NCI-H1092 (cell line): ENCODE data around the gene PRDM16.

Source experiments
- DNase-seq: peaks from one replicate; lab custom pipeline; 2025; lab: John Stamatoyannopoulos, UW

PRDM16 gene

DNA sequence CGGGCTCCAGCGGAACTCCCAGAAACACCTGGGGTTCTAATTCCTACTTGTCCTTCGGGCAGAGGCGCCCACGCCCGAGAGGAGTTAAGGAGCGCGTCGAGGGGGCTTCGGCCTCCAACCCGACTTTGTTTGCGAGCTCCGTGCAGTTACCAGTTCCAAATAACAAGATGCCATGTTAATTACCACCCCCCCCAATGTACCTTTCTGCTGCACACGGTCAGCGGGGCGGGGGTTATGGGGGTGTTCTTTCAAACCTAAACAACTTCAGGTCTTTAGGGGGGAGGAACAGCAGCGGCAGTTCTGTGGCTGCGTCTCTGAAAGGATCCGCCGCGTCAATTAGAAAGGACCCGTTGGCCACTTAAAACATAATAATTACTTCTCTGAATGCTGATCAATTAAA lies 114.8 kb downstream of the PRDM16 start:
- DNase-seq = no peak

DNA sequence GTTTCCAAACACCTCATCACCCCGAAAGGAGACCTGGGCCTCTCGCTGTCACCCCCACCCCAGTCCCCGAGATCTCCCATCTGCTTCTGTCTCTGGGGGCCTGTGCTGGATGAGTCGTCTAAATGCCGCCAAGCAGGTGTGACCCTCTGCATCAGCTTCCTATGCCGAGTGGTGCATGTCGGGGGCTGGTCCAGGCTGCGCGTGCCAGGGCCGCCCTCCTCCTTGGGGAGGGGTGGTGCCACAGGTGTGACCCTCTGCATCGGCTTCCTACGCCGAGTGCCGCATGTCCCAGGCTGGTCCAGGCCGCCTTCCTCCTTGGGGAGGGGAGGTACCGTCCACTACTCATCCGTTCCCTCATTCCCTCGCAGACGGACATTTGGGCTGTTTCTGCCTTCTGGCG lies 115.7 kb downstream of the PRDM16 start:
- no peak for DNase-seq

DNA sequence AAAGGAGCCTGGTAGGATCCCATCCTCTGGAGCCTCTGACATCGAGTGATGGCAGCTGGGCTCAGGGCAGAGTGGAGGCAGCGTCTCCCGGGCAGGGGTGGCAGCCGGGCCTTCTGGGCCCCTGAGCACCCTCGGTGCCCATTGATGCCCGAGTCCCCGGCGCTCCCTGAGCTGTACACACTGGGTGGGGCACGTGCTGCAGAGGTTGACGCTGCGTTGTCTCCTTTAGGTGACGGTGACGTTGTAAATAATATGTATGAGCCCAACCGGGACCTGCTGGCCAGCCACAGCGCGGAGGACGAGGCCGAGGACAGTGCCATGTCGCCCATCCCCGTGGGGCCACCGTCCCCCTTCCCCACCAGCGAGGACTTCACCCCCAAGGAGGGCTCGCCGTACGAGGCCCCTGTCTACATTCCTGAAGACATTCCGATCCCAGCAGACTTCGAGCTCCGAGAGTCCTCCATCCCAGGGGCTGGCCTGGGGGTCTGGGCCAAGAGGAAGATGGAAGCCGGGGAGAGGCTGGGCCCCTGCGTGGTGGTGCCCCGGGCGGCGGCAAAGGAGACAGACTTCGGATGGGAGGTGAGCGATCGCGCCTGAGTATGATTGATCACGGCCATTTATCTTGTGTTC lies 117.0 kb downstream of the PRDM16 start:
- no peak for DNase-seq

DNA sequence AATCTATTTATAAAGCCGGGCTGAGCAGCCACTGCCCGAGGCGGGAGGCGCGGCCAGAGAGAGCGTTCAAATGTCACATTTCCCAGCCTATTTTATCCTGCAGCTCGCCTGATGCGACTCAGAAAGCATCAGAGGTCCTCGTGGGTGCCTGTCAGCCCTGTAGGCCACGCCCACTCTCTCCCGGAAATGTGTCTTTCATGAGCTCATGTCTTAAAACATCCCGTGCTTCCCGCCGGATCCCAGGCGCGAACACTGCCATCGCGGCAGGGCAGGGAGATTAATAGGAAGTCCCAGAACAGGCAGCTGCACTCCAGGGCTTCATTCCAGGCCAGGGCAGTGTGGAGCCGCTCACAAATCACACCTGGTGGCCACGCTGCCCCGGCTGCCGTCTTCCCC lies 117.5 kb downstream of the PRDM16 start:
- DNase-seq = no peak

DNA sequence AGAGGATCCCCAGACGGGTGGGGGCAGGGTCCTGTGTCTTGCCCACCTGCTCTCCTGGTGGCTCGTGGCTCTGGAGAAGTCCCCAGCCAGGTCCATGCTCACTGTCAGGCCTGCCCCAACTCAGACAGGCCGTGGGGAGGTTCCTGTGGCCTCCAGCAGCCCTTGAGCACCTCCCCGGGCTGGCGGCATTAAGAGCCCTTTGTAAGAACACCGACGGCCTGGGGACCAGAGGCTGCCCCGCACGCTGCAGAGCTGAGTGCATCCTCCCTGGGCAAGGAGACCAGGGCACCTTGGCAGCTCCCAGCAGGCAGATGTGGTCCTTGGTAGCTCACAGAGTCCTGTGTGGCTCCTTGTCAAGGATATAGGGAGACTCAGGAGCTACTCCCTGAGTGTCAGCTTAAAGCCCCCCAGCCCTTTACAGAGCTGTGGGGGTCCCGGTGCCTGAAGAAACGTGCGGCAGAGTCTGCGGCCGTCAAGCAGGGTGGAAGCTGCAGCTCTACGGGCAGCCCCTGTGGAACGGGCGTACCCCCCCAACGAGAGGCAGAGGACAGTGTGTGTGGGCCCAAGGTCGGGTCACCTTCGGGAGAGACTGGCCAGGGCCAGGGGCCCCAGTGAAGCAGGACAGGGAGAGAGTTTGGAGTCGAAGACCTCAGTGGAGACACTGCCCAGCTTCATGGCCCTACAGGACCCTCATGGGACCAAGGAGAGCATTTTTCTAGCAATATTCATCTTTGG lies 118.6 kb downstream of the PRDM16 start:
- no peak for DNase-seq

DNA sequence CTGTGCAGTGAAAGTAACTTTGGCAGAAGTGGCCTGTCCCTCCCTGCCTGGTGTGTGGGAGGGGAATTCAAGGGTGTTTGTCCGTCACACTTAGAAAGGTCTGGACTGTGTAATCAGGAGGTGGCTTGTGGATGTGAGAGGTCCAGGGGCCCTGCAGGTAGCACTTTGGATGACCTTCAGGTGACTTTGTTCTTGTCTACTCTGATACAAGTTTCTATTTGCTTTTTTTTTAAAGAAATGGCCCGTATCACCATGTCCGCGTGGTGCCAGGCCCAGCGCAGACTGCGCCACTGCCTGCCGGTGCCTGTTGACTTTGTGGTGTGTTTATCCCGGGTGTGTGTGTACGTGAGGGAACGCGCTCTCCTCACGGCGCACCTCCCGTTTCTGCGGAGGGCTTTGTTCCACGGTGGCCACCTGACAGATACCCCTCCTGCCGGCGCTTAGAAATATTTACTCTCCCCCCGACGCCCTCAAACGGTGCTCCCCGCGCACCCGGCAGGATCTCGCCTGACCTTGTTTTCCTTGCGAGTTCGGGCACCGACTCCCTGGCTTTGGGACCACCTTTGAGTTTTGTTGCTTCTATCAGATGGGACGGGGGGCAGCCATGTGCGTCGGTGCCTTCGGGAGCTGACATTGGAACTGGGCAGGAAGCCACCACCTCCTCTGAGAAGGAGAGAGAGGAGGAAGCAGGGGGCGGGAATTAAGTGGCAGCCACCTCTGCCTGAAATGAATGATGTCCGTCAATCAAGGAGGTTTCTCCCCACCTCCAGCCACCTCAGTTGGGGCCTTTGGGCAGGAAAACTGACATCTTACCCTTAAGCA lies 119.4 kb downstream of the PRDM16 start:
- DNase-seq = no peak

DNA sequence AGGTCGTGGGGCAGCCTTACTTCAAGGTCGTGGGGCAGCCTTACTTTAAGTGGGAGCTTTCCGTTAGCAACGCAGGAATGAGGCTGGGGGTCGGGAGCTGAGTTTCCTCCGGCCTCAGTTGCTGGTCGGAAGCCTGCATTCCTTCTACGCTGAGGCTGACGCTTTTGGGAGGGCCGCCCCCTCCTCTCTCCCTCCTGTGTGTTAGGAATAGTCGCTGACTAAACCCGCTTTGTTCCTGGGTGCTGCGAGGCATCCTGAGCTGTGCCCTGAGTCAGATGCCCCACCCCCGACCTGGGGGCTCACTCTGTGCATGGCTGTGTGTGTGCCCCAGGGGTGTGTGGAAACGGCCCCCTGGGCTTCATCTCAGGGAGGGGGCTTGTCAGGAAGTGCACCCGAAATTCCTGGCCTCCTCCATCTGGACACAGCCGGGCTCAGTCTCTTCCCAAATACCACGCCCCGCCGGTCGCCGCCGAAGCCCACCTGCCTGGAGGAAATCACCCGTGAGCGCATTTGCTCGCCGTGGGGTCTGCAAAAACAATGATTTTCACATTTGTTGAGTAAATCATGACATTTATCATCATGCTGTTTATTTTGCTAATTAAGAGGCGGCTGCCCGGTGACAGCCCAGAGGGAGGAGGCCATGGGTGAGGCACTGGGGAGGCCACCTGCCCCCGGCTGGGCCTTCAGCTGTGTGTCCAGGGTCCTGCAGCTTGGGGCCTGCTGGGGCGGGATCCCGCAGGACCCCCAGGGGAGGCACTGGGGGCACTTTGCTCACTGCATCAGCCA lies 121.4 kb downstream of the PRDM16 start:
- DNase-seq = no peak

DNA sequence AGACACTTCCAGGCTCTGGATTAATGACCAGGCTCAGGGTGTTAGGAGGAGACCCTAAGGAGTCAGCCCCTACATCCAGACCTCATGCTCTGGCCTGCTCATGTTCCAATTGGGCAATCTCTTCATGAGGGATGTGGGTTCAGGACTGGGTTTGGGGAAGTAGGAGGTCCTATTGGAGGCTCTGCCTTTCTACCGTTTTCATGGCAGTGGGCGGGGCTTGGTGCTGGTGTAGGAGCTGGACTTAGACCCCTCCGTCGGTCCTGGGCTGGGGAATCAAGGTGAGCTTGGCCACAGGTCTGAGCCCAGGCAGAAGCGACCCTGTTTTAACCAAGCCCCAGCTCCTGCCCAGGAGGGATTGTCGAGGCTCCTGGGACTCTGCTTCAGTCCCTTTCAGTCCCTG lies 123.4 kb downstream of the PRDM16 start:
- DNase-seq = no peak

DNA sequence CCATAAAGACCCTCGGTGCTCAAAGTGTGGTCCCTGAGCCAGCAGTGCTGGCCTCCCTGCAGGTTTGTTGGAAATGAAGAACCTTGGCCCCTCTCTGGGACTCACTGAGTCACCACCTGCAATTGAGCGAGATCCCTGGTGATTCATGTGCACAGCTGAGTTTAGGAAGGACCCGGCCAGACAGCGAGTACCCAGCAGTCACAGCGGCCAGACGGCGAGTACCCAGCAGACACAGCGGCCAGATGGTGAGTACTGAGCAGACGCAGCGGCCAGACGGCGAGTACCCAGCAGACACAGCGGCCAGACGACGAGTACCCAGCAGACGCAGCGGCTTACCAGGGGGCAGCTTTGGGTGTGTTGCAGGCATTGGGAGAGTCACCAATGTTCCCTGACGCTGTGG lies 123.8 kb downstream of the PRDM16 start:
- no peak for DNase-seq

DNA sequence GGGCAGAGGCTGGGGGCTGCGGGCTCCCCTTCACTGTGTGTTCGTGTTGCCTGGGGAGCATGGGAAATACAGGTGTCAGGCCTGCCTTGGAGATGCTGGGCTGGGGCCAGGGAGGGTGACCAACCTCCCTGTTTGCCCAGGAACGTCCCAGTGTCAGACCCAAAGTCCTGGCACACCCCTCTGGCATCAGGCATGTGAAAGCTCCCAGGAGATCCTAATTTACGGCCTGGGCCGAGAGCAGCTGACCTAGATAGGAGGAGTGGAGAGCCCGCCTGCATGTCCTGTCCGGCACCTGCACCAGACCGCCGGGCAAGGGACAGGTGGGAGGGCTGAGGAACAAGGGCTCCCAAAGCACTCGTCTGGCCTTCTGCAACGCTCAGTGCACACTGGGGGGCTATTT lies 124.8 kb downstream of the PRDM16 start:
- no peak for DNase-seq

DNA sequence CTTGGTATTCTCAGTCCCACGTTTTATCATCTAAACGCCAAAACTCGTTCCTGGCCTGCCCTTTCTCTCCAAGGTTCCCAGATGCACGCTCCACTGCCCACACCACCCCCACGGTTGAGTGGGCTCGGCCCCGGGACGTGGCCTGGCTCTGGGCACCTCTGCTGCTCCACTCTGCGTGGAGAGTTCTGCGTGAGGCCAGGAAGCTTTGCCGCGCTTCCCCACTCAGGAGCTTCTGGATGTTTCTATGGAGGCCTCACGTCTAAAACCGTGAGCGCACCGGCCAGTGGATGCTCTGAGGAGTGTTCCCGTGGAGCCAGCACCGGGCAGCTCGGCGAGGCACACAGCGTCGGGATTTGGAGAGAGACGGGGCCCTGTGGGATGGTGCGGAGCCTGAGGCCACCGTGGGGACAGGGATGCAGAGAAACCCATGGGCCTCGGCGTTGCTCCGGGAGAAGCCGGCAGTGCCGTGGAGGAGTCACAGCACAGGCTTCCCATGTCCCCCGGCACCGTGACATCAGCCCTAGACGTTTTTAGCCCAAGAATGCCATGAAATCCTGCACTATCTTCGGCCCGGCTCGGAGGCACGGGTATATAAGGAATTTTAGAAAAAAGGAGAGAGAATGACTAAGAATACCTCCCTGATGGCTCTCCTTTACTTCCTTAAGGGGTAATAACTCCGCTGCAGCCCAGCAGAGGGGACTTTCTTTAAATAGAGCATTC lies 125.9 kb downstream of the PRDM16 start:
- DNase-seq = no peak

DNA sequence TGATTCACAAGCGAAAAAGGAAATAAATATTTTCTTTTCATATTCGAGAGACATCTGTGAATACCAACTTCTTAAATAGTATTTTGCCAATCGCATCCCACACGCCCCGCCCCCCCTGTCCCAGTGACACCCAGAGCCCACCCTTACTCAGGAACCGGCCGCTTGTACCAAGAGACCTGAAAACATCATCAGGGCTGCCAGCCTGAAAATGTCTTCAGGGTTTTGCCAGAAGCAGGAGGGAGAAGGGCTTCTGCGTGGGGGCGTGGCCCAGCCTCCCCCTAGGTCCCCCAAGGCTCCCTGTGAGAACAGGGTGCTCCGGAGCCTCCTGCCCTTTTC lies 126.4 kb downstream of the PRDM16 start:
- DNase-seq = no peak

DNA sequence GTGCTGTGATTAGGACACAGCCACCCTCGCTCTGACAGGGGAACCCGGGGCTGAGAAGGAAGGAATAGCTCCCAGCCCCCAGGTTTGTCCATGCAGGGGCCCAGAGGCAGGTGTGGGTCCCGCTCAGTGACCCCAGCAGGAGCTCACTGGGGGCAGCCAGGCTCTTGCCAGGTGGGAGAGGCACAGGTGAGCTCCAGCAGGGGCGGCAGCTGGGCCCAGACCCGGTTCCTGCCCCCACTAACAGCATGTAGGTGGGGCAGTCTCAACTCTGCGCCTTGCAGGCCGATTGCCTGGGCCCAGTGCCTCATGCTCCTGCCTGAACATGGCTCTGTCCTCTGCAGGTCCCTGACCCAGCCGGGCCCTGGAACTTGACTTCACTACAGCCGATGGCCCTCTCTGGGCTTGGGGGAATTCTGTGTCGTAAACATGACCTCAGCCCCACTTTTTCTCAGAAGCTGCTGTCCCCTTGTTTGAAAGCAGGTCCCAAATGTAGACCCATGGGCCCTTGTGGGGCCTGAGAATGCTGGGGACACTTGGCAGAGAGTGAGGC lies 127.0 kb downstream of the PRDM16 start:
- DNase-seq = no peak

DNA sequence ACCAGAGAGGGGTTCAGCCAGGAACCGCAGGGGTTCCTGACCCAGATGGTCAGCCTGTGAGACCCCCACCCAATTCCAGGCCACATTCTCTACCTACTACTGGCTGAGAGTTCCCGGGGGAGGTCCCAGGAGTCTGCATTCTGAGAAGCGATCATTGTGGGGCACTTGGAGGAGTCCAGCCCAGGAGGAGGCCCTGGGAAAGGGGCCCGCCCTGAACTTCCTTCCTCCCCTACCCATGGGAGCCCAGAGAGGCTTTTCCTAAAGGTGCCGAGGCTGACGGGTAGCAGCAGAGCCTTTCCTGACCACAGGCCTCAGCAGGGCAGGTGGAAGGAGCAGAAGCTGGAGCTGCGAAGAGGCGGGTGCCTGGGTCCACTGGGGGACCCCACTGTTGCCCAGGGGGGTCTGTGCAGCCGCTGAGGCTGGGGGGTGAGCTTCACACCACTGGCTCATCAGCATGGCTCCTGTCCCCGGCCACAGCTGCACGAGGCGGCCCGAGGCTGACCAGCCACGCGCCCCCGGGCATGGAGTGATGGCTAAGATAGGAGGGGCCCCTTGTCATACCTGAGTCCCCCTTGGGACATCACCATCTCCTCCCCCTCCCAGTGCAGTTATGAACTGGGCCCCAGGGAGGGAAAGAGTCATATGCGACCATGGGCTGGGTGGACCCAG lies 127.7 kb downstream of the PRDM16 start:
- no peak for DNase-seq

DNA sequence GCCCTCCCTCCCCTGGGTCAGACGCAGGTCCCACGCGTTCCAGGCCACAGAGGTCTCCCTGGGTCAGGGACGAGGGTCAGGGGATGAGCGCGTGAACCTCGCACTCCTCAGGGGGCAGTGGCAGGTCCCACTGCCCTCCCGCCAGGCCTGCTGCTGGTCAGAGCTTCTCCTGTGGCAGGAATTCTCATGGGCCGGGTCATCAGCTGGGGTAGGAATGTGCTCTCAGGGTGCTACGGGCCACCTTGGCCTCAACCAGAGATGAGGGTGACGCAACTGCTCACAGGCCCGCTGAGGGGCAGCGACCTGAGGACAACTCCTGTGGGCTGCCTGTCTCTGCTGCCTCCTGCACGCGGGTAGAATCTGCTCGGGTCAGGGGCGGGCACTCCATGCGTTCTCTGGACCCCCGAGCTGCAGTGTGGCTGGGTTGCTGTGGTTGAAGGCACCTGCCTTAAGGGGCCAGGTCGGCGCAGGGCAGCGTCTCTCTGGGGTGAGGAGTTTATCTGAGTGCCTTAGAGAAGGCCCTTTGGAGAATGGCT lies 128.8 kb downstream of the PRDM16 start:
- DNase-seq = no peak

DNA sequence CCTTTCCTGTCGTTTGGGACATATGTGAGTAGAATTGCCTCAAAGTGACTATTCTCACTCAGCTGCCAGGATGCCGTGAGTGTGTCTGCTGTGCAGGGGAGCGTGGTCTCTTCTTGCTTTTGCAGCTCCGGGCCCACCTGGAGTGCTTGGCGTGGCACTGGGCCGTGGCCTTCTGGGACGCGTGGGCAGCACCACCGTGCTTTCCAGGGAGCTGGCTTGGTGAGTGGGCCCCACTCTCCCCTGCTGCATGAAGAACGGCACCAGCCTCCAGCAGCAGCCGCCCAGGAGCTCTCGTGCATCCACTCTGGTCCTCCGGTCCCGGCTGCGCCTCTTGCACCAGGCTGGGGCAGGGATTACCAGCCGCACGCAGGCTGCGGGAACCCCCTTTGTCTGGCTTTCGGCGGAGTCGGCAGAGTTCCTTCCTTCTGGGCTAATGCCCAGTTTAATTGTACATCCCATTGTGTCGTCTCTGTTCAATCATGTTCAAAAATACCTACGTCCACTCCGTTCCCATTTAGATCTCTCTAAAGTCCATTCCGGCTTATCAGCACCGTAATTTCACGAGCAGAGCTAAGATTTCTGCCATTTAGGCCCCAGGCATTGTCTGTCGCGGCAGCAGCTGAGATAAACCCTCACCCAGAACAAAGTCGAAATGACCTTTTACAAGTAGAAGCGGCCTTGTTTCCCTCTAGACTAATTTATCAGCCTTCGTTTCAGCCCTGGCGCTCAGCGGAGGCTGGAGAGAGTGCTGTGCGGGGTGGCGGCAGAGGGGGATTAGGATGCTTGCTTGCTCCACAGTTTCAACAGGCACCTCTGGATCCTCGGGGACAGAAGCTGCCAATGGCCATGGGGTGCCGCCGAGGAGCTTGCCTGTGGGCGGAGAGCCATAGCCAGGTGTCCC lies 129.6 kb downstream of the PRDM16 start:
- no peak for DNase-seq

DNA sequence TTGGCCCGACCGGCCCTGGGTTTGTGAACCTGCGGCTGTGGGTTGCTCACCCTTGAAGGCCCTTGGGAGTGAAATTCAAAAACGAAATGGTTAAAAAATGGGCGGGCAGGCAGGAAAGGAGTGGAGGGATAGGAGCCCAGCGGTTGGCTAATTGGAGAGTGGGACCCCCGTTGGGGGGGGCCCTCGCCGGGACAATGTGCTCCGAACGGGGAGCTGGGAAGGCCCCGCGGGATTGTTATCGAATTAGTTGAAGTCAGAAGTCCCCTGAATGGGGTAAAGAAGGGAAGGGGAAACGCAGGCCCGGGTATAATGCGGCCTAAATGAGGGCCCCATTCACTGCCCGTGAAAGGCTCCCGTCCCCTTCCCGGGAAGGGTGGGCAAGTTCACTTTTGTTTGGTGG lies 135.7 kb downstream of the PRDM16 start:
- DNase-seq = no peak

DNA sequence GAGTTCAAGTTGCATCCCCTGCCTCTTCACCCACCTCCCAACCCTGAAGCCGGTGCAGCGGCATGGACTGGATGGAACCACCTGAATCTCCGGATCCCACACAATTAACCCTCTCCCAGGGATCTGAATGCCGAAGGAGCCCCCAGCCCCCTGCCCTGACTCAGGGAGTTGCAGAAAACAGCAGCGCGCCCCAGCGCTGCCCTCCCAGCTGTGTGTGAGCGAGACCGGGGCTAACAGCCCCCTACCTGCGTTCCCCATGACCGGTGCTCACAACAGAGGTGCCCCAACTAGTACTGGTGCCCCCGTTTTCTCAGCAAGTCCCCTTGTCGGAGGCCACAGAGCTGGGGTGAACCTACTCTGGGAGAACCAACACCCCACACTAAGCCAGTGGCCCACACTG lies 136.8 kb downstream of the PRDM16 start:
- DNase-seq = no peak

DNA sequence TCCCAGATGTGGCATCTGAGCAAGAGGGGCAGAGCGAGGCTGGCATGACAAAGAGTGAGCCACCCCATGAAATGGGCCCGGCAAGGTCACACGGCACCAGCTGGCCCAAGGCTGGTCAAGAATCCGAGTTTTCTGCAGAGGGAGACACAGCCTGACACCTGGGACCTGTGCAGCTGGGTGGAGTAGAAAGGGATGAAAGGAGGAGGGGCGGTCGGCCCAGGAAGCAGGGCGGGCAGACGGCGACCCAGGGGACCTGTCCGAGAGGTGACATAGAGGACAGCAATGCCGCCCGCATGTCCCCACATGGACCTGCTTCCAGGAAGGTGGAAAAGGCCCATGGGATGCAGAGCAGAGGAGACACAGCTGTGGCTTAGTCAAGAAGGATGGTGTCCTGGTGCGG lies 137.7 kb downstream of the PRDM16 start:
- no peak for DNase-seq
